GM18526 (cell line): ENCODE results near the gene GALNT7.

Source experiments
- POLR2A ChIP-seq: IDR thresholded peaks from 3 replicates; pipeline ENCODE4 v1.6.1; 2011; ENCODE audit not compliant: insufficient read length; ENCODE audit errors: extremely low read depth

Gene GALNT7

DNA sequence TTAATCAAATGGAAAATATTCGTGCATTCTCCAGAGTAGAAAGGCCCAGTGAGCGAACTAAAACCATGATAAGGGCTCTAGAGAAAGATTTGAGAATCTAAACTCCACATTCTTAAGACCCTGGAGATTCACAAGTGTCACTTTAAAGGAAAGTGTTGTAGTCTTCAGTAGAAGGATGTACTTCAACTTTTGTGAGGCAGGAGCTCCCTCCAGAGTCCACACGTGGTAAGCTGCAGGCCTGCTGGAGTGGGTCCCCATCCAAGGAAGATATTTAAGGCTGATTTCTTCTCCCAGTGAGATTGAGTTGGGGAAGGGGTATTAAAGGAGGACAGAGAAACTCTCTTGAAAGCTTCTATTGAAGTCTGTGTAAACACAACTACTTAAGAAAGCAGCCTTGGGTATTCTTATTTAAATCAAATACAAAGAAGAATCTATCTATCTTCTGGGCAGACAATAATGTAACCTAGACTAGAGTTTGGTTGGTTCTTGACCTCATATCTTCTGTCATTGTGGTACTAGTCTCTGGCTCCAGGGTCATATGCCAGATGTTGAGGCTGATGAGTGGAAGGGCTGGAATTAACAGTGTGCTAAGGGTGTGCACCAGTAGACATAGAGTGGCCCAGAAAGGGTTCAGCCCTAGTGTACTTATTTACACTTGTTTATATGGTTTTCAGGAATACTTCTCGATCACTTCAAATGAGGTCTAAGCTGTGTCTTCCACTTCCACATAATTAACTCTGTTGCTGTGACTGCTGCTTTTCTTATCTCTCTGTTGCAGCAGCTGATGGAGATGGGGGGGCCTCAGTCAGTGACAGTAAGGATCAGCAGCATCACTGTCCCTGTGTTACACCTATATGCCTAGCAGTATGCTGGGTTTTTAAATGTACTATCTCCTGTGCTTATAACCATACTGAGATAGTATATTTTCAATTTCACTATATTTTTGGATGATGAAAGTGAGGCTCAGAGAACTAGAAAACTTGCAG, 89.4 kb downstream of the GALNT7 start:
- TF ChIP-seq POLR2A: no peak

DNA sequence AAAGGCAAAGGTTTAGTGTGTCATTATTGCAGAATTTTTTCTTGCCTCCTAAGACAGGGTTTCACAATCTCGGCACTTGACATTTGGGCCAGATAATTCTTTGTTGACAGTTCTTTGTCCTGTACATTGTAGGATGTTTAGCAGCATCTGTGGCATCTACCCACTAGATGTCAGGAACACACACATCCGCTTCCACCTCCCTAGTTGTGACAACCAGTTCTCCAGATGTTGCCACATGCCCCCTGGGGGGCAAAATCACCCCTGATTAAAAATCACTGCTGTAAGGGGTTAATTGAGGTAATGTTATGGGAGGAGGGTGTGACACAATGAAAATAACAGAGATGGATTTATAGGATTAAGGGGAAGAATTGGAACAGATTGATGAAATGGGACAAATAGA, 90.3 kb downstream of the GALNT7 start:
- TF ChIP-seq POLR2A: no peak

DNA sequence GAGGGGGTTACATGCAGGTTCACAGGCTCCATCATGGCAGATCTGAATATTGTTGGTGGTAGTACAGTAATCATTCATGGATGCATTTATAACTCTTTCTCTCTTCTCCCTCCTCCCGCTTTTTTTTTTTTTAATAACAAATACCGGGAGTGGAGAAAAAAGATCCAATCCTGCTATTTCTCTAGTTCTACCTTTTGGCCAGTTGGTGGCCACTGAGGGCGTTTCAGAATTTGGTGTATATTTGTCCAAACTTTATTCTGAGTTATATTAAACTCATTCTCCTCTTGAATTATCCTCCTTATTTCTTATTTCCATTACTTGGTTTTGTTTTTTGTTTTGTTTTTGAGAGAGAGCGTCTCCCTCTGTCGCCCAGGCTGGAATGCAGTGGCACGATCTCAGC, 90.7 kb downstream of the GALNT7 start:
- TF ChIP-seq POLR2A: no peak

DNA sequence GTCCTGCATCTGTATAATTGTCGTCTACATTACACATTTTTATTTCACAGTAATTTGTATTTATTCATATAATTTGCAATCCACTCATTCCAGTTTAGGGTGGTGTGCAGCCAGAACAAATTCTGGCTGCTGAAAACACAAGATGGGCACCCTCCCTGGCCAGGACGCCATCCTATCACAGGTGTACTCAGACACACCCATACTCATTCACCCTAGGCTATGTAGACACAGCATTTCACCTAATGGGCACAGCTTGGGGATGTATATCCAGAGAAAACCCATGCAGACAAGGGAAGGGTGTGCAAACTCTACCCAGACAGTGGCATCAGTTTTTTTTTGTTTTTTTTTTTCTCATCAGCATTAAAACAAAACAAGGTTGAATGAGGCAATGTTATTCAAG, 92.4 kb downstream of the GALNT7 start:
- no peak for TF ChIP-seq POLR2A

DNA sequence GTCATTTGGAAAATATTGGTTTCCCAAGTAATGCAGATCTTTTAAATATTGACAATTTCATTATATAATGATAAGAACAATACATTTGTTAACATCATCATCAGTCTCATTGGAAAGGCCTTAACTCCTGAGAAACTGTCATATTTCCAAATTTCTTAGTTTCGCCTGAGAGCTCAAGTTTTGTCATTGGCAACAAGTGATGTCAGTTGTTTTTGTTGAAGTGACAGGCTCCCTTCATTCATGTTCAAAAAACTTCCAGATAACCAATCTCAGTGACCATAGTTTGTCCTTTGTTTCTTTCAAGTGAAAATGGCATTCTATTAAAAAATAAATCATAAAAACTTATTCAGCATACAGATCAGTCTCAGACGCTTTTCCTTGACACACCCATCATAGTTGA, 93.8 kb downstream of the GALNT7 start:
- TF ChIP-seq POLR2A: no peak

DNA sequence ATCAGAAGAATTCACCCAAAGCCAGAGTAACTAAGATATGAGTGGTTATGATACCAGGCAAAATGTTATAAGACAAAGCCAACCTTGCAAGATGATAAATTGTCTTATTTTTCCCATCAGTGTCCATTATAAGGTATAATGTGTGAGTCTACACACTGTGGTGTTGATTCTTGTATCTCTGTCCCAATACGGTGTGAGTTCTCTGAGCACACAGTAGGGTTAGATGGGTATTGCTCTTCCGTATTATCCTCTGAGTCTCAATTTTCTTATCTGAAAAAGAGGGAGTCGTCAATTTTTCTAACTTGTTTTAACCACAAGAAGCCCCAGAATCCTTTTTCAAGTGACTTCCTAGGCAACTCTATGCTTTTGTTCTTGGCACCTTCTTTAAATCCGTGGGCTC, 95.6 kb downstream of the GALNT7 start:
- no peak for TF ChIP-seq POLR2A

DNA sequence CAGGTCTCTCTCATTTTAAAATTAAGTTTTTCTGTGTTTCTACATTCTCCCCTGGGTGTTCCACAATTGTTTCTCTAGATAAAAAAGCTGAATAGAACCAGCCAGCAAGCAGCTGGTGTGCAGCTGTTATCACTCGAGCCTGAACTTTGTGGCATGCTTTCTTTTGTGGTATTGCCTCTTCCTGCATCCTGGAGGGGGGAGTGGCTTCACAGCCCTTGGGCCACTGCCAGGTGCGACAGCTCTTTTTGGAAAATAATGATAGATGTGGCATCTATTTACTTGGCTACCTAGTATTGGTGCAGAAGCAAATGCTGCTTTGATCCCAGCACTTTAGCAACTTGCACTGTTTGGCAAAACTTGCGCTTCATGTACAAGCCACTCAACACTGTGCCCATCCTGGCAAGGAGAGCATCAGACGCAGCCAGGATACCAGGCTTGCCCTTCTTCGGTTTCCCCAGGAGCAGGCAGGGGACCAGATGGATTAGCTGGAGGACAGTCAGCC, 96.1 kb downstream of the GALNT7 start:
- no peak for TF ChIP-seq POLR2A

DNA sequence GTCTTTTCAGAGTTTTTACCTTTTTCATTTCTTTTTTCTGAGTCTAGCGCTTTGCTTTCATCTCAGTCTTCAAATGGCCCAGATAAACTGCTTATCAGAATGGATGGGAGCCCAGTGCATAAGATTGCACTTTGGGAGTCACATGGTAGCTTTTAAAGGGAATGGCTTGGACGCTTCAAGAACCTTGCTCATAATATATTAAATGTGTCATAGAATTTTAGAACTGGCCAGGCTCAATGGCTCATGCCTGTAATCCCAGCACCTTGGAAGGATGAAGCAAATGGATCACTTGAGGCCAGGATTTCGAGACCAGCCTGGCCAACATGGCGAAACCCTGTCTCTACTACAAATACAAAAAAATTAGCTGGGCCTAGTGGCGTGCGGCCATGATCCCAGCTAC, 97.1 kb downstream of the GALNT7 start:
- TF ChIP-seq POLR2A: no peak

DNA sequence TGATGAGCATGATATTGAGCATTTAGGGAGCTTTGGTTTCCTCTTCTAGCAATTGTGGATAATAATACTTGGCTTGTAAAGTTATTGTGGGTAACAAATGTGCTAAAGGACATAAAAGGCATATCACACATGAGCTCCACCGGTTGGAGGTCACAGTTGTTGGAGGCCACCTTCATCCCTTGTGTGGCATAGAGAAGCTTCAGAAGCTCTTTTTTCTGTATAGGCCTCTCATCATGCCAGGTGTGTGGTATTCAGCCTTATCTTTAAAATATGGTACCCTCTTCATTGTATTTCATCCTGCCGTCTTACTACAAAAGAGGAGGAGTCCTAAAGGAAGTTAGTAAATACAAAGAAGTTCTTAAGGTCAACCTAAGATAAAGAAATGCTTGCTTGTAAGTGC, 99.1 kb downstream of the GALNT7 start:
- no peak for TF ChIP-seq POLR2A

DNA sequence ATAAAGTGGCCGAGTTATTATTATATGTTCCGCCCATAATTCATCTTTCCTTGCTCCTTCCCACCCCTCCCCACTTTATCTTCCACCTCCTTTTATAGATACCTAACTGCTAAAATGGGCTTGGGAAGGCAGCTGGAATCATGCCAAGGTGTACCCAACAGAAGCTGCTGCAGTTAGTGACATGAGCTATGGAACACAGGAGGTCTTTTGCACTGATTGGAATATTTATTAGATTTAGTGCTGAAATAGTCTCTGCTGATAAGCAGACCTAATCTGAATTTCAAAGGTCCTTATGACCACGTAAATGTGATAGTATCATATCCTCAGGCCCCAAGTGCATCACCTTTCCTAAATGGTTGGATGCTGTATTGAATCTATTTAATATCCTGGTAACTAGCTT, 100.7 kb downstream of the GALNT7 start:
- no peak for TF ChIP-seq POLR2A

DNA sequence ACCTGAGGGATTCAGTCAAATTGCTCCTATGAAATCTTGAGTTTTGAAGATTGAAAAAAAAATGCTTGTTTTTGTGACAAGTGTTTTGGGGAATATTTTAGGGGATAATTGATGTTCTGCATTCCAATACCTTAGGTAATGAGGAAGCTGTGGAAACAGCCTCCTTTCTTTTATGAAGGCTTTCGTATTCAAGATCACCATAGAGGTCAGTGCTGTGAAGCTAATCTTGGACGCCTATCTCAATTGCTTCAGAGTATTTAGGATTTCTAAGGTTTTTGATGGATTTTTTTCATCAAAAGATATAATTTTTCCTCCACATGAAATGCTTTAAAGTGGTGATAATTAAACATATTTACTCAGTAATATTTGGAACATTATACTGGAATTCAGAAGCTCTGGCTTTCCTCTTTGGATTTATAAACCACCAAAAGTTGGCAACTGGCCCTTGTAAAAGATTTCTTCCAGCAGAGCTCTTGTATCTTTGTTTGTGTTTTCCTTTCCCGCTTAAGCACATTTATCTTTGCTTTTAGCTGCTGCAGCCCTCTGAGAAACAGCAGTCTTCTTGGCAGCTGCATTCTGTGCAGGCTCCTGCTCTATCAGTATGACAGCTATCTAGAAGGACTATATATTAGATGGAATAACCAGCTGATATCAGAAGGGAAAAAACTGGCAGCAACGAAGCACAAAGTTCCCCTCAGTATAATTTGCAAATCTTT, 101.9 kb downstream of the GALNT7 start:
- TF ChIP-seq POLR2A: no peak

DNA sequence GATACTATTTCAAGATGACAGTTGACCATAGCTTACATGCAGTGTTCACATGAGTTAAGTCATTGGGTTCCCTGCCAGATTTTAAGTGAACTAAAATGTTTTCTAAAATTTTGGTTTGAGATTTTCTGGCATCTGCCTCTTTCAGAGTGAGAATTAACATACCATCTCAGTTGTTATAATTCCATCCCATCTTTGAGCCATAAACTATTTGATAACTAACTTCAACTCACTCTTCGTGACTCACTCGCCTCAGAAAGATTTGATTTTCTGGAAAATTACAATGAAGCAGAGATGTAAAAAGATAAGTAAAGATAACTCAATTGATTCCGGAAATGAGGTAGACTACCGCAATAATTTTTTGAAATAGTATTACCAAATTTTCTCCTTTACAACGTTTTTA, 103.7 kb downstream of the GALNT7 start:
- TF ChIP-seq POLR2A: no peak

DNA sequence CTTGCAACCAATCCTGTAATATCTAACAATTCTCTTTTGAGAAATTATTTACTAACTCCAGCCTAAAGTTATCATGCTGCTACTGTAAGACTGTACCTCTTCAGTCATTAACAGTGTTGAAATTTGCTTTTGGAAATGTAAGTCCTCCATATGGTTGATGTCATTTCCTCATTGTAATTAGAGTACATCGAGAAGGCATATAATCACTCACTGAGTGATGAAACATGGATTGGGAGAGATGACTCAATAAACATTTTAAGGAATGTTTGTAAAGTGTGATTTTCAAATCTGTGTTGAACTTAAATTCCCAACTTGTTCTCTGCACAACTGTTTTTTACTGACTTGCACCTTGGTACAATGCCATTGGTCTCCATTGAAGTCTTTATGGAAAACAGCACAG, 104.4 kb downstream of the GALNT7 start:
- TF ChIP-seq POLR2A: no peak

DNA sequence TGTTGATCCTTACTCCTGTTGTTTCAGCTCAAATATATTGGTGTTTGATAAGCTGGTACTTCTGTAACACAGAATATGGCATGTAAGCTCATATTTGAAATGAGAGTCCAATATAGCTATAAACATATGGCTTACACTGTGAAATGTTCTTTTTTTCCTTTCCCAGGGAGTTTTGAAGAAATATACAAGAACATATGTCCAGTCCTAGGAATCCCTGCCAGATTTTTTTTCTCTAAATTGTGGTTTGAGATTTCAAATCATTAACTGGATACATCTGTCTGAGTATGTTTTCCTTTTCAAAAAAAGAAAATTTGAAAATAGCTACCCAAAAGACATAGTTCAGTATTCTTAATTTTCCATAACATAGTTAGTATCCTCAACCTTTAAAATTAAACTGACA, 105.3 kb downstream of the GALNT7 start:
- TF ChIP-seq POLR2A: no peak

DNA sequence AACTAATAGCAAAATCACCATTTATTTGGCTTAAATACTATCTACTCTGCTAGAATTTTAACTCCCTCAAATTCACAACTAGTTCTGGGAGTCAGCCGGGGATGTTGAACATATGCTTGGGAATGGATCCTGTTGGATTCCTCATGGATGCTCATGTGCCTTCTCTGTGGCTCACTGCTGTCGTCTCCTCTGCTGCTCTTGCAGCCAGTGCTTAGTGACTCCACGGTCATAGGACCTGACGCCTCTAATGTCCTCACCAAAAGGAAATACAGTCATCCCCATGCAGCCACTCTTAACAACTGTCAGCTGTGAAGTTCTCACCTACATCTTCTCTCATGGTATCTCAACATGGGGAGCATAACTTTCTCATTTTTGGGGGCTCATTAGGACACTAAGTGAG, 106.1 kb downstream of the GALNT7 start:
- TF ChIP-seq POLR2A: no peak

DNA sequence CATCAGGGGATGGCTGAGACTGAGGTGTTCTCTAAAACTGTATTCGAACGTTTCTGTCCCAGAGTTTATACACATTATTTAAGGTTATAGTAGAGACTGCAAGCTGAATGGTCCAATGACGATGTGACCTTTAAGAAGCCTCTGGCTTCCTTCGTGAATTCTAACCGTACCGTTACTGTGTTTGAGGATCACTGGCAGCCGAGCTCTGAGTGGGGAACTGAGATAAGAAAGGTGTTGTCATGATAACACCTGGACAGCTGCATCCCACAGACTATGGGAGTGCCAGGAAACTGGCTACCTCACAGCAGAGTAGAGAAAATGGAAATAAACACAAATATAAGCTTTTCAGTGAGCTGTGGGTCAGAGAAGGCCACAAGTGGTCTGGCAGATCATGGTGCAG, 106.5 kb downstream of the GALNT7 start:
- TF ChIP-seq POLR2A: no peak
